Upper lobe of left lung (tissue), 6 donors: Measurements from ENCODE around the gene HS6ST1. TPM values are rescaled to one million over a fixed set of nuclear protein-coding genes. Genes with fewer than 3 reads are reported as not detected.
A peak's percentile ranks its signal among the peaks of the same experiment; 100 is the strongest.
"Not testable (repeated sequence)": the region's sequence is repeated elsewhere in the genome, so short reads cannot be mapped to it uniquely, and the experiment has no call there.

Experiments
- ATAC-seq, 2 donors: fragments of 200-7000 bp; cut with Tn5 transposase; one replicate each; pipeline ENCODE4 v1.9.1; 2022; ENCODE audit warnings: mild to moderate bottlenecking in 2 of 2, moderate library complexity in 2 of 2; ENCODE audit not compliant: low FRiP score in 2 of 2
- DNase-seq, 2 donors: peaks; one replicate each; pipeline ENCODE4 v3.0.0-alpha.2; 2019 to 2020
- H3K27ac ChIP-seq, 4 donors: fragments of 200-600 bp; sonication (generic); one replicate each; pipeline ENCODE4 v1.5.1; 2016 to 2019
- H3K27me3 ChIP-seq, 4 donors: fragments of 200-600 bp; sonication (generic); one replicate each; pipeline ENCODE4 v1.5.1; 2017 to 2019
- H3K36me3 ChIP-seq, 4 donors: fragments of 200-600 bp; sonication (generic); one replicate each; pipeline ENCODE4 v1.5.1; 2016 to 2019
- H3K4me1 ChIP-seq, 4 donors: fragments of 200-600 bp; sonication (generic); one replicate each; pipeline ENCODE4 v1.5.1; 2018 to 2019
- H3K4me3 ChIP-seq, 4 donors: fragments of 200-600 bp; sonication (generic); one replicate each; pipeline ENCODE4 v1.5.1; 2017 to 2019; ENCODE audit warnings: mild to moderate bottlenecking in 2 of 4, moderate library complexity in 1 of 4
- H3K9me3 ChIP-seq, 4 donors: fragments of 200-600 bp; sonication (generic); one replicate each; pipeline ENCODE4 v1.5.1; 2018 to 2019
- EP300 ChIP-seq, 4 donors: sonication (generic); formaldehyde crosslinking; IDR thresholded peaks; one replicate each; pipeline ENCODE4 v1.5.1; 2017; ENCODE audit warnings: antibody characterized with exemption in 4 of 4, control low read depth in 2 of 4
- POLR2A ChIP-seq, 4 donors: fragments of 450-650 bp; IDR thresholded peaks; one replicate each; pipeline ENCODE4 v1.5.1; 2016 to 2017; ENCODE audit warnings: antibody characterized with exemption in 4 of 4, mild to moderate bottlenecking in 2 of 4
- POLR2AphosphoS5 ChIP-seq, 2 donors: sonication (generic); formaldehyde crosslinking; IDR thresholded peaks; one replicate each; pipeline ENCODE4 v1.5.1; 2017; ENCODE audit warnings: antibody characterized with exemption in 2 of 2
- WGBS, 2 donors: methylation state at CpG; one replicate each; pipeline ENCODE4 v1.1.5; 2017 to 2018; 5-methylcytosine and 5-hydroxymethylcytosine counted together
- total RNA-seq, 6 donors: library from RNA; depleted of rRNA in 4 of 6; stranded (reverse); fragments of >200 nt in 4 of 6; gene quantifications; one replicate each; pipeline versions ENCODE4 v1.1.0 to v1.2.1, GENCODE V29; 2016 to 2021
- TF ChIP-seq, protein P1 (sequence below), 6 experiments: fragments of 450-650 bp in 4 of 6; fragments of 200-600 bp in 2 of 6; sonication (generic) in 2 of 6; IDR thresholded peaks; one replicate each; pipeline ENCODE4 v1.5.1; 2016 to 2019; ENCODE audit warnings: antibody characterized with exemption in 6 of 6
- donor health status: DM: no; HTN: no; CAD: no; lungs with moderate emphysema.
- donor health status: DM: no; HTN: yes; CAD: no; lungs with severe emphysema.

The HS6ST1 gene
- total RNA-seq, 6 donors from 2014 or later, result 24.0 to 96.8 (median 37.0) TPM

DNA sequence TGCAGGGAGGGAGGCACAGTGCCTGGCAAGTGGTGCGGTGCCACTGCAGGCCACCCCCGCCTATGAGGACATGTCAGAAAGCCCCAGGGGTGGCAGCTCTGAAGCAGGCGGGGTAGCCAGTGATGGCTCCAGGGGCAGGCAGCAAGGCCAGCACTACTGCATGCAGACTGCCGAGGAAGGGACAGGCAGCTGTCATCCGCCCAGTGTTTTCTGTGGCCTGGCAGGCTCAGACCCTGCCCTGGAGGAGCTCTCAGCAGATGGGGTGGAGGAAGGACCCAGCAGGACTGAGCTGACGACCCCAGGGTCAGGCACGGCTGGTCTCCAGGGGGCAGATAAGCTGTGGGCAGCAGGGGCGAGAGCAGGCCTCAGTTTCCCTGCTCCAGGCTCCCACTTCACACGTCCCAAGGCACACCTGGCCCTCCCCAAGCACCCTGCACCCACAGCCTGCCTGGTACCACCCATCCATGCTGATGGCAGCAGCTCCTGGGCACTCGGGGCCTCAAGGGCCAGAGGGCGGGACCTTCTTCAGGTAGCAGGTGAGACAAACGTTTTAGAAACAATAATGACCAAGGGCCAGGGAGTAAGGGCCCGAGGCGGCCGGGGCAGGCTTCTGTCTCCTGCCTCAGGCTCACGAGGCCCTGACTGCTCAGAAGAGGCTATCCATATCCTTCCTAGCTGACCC lies 48.5 kb downstream of the HS6ST1 start:
- Histone ChIP-seq H3K4me3 (no peak overlapping the region), H3K9me3 (peaks cover 0 to 7% (median 2%) of the 10 kb centered on the region in 4 donors), H3K27ac (no peak overlapping the region), H3K4me1 (no peaks in the 10 kb centered on the region), H3K27me3 (no peaks in the 10 kb centered on the region), H3K36me3 (peaks cover 0 to 9% (median 4%) of the 10 kb centered on the region in 4 donors)
- TF ChIP-seq POLR2AphosphoS5 (IDR thresholded peaks at IDR 0.05) (no peak), POLR2A (IDR thresholded peaks at IDR 0.05) (no peak), EP300 (IDR thresholded peaks at IDR 0.05) (no peak)
- TF ChIP-seq, protein P1, sequence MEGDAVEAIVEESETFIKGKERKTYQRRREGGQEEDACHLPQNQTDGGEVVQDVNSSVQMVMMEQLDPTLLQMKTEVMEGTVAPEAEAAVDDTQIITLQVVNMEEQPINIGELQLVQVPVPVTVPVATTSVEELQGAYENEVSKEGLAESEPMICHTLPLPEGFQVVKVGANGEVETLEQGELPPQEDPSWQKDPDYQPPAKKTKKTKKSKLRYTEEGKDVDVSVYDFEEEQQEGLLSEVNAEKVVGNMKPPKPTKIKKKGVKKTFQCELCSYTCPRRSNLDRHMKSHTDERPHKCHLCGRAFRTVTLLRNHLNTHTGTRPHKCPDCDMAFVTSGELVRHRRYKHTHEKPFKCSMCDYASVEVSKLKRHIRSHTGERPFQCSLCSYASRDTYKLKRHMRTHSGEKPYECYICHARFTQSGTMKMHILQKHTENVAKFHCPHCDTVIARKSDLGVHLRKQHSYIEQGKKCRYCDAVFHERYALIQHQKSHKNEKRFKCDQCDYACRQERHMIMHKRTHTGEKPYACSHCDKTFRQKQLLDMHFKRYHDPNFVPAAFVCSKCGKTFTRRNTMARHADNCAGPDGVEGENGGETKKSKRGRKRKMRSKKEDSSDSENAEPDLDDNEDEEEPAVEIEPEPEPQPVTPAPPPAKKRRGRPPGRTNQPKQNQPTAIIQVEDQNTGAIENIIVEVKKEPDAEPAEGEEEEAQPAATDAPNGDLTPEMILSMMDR (IDR thresholded peaks at IDR 0.05), result no peak
- WGBS, 2 donors, result 81 to 85% methylated on average over 5 to 16 of the region's 16 CpGs
- DNase-seq, result peak in 1 of 2 donors; percentile 18
- no peak for ATAC-seq

DNA sequence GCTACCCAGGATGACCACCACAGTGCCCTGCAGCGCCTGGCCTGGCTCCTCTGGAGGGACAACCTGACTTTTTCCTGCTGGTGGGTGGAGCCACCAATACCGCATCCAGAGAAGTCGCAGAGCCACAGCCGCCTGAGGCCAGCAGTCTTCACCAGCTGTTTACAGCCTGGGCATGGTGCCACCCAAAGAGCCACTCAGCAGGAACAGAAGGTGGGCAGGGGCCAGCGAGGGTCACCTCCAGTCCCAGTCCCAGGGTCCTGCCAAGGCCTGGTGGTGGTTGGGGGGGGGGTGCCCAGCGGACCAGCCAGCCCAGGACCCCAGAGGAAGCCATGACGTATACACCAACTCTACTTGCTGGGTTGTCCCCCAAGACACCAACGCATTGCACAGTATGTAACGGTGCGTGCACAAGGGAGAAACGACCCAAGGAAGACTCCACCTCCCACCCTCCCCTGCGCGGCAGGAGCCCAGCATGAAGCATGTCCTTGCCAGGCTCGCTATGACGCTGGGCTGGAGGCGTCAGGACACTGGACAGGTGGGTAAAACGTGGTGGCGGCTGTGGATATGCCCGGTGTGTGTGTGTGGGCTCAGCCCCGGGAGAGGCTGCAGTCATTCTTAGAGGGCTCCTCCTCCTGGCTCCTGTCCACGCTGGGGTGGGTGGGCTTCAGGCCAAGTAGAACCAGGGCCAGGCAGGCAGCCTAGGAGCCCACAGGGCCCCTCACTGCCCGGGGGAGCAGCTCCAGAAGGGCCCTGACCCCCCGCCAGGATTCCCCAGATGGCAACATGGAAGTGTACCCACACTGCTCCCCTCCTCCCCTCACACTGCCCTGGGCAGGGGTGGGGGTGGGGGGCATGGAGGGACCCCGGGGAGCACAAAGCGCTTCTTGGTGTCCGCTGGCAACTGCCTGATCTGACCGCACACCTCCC lies 49.3 kb downstream of the HS6ST1 start:
- peaks cover 0 to 4% (median under 1%) of the 10 kb centered on the region in 4 donors for H3K9me3 ChIP-seq
- peaks cover 0 to 9% (median 3%) of the 10 kb centered on the region in 4 donors for H3K36me3 ChIP-seq
- H3K27me3 ChIP-seq, result no peaks in the 10 kb centered on the region
- no peak overlapping the region for H3K4me3 ChIP-seq
- no peak overlapping the region for H3K27ac ChIP-seq
- WGBS, 2 donors, result 93 to 96% methylated on average over 13 to 25 of the region's 27 CpGs
- ATAC-seq (no peak), DNase-seq (peak in 1 of 2 donors; percentile 16)
- TF ChIP-seq POLR2A (IDR thresholded peaks at IDR 0.05), result no peak
- TF ChIP-seq, protein P1 (IDR thresholded peaks at IDR 0.05), result no peak
- no peak for TF ChIP-seq POLR2AphosphoS5 (IDR thresholded peaks at IDR 0.05)
- TF ChIP-seq EP300 (IDR thresholded peaks at IDR 0.05), result no peak
- no peaks in the 10 kb centered on the region for H3K4me1 ChIP-seq

DNA sequence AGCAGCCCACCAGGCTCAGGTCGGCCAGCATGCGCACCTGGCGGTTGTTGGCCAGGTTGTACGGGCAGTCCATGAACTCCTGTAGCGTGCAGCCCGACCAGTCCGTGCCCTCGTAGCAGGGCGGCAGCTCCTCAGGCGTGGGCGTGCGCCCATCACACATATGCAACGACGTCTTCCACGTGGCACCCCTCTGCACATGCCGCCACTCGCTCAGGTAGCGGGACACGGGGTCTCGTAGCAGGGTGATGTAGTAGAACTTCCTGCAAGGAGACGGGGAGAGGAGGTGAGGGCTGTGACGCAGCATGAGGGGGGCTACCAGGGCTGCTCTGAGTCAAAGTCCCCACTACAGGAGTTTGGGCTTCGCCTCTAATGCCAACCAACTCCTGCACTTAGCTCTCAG lies 50.1 kb downstream of the HS6ST1 start:
- DNase-seq, result peak in 1 of 2 donors; percentile 68
- WGBS, 2 donors, result 94 to 100% methylated on average over 2 to 18 of the region's 23 CpGs
- not testable (repeated sequence) for H3K4me1 ChIP-seq, H3K9me3 ChIP-seq, H3K4me3 ChIP-seq, ATAC-seq, H3K27ac ChIP-seq, H3K36me3 ChIP-seq, H3K27me3 ChIP-seq

DNA sequence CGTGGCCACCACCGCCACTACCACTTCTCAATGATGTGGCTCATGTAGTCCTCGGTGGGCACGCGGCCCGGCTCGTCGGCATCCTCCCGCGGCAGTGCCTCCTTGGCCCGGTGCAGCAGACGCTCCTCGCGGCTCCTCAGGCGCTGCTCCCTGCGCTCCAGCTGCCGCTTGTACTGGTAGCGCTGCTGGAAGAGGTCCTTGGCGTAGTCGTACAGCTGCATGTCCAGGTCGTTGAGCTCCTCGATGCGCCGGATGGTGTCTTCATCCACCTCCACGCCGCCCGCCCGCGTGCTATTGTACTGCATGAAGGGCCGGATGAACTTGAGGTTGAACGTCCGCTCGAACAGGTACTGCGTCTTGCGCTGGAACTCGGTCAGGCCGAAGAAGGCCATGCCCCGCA lies 50.5 kb downstream of the HS6ST1 start:
- ATAC-seq, H3K4me3 ChIP-seq, H3K27me3 ChIP-seq, H3K27ac ChIP-seq, H3K36me3 ChIP-seq, H3K9me3 ChIP-seq, H3K4me1 ChIP-seq: not testable (repeated sequence)
- peak in 1 of 2 donors; percentile 73 for DNase-seq
- WGBS, 2 donors, result 91 to 99% methylated on average over 8 to 30 of the region's 38 CpGs

DNA sequence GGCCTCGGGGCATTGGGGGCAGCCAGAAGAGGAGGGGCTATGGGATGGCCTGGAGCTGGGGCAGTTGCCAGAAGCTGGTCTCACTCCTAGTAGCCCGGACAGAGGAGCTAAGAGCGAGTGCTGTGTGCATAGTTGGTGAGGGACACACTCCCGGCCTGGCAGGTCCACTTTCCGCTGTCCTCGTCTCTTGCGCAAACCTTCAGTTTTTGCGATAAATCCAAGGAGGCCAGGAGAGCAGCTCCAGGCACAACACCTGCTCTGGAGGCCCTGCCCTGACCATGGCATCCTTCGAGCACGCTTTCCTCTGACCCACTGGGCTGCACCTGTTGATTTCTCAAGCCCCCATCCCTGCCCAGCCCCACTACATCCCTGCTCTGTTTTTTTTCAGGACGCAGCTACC lies 51.0 kb downstream of the HS6ST1 start:
- H3K4me3 ChIP-seq, DNase-seq, H3K27me3 ChIP-seq, H3K36me3 ChIP-seq, H3K9me3 ChIP-seq, H3K27ac ChIP-seq, ATAC-seq, H3K4me1 ChIP-seq: not testable (repeated sequence)
- 86 to 92% methylated on average over 10 of the region's 11 CpGs for WGBS, 2 donors

DNA sequence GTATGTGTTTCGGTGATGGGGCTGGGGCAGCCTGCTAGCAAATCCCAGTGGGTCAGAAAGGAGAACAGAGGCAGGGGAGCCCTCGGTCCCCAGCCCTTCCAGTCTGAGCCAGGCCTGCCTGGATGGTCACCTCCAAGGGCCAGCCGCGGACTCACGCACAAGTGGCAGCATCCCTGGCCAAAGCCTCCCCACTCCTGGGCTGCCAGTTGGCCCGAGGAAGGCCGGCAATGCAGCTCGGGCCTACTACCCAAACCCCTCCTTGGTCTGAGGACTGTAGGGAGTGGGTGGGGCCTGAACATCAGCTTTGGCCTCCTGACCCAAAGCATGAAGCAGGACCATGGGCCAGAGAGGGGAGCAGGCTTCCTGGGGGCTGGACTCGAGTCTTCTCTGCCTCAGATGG lies 51.5 kb downstream of the HS6ST1 start:
- not testable (repeated sequence) for H3K27me3 ChIP-seq, ATAC-seq, DNase-seq, H3K27ac ChIP-seq, H3K36me3 ChIP-seq, H3K4me1 ChIP-seq, H3K4me3 ChIP-seq, H3K9me3 ChIP-seq
- 93% methylated on average over 3 of the region's 9 CpGs; no CpG with 5 or more reads in 1 of the 2 donors for WGBS, 2 donors

DNA sequence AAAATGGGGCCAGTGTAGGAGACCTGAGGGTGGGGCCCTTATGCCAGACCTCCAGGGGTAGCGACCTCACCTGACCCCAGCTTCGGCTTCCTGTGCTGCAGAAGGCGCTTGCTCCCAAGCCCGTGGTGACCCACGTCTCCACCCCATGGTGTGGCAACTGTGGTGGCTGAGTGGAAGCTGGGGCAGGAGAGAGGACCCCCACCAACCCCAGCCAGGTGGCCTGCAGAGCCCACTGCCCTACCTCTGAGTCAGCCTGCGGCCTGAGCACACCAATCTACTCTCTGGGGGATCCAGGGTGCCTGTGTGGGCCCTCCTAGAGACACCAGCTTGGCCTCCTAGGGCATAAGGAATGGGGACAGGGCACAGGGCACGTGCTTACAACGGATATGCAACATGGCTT lies 52.2 kb downstream of the HS6ST1 start:
- not testable (repeated sequence) for ATAC-seq, H3K4me1 ChIP-seq, H3K27ac ChIP-seq, H3K36me3 ChIP-seq, H3K9me3 ChIP-seq, H3K4me3 ChIP-seq, DNase-seq, H3K27me3 ChIP-seq
- 97% methylated on average over 6 of the region's 8 CpGs; no CpG with 5 or more reads in 1 of the 2 donors for WGBS, 2 donors

DNA sequence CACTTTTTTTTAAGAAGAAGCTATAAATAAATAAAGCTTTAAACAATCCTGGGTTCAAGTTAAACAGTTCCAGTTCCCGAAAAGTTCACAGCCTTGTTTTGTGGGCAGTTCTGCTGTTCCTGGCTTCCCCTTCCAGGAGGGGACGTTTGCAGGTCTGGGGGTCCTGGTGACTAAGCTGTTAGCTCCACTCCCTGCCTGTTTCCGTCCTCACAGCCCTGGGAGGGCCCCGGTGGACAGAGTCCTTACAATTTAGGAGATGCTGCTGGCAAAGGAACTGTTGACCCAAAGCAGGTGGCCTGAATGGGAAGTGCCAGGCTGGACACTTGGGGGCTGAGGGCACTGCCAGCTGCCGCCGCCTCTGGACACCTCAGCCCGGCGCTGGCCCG lies 53.1 kb downstream of the HS6ST1 start:
- not testable (repeated sequence) for H3K27me3 ChIP-seq, ATAC-seq, H3K27ac ChIP-seq, DNase-seq, H3K9me3 ChIP-seq, H3K4me1 ChIP-seq, H3K36me3 ChIP-seq, H3K4me3 ChIP-seq
- 75 to 80% methylated on average over 3 to 4 of the region's 9 CpGs for WGBS, 2 donors
